ENCODE results near the gene PTPRU. TPM values are rescaled to one million over a fixed set of nuclear protein-coding genes. Genes with fewer than 3 reads are reported as not detected.

The PTPRU gene
- total and polyA plus RNA-seq, 2 of the 8 experiments (the other 6 are each of a cell fraction or from before 2014, with no cell fraction given), result 33.8 to 41.8 TPM

DNA sequence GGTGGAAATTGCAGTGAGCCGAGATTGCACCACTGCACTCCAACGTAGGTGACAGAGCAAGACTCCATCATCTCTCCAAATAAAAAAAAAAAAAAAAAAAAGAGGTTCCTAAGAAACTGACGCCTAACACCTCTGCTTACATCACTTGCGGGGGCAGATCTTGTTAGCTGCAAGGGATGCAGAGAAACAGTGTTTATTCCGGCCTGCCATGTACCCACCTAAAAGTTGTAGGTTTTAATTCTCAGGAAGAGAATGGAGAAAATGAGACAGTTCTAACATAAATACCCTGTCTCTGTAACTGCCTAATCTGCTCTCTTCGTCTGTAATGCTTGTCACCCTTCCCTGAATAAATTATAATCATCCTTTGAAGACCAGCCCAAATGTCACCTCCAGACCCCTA lies 45.6 kb upstream of the PTPRU start:
- H3K4me3 ChIP-seq (ENCODE audit: extremely low read depth in 1 of 4, insufficient read depth in 2 of 4, low read depth in 3 of 4, low read length in 4 of 4), result no peak overlapping the region
- no peak overlapping the region for H4K91ac ChIP-seq (replicated peaks; ENCODE audit: insufficient read length, low read length)
- 97% methylated on average over 6 of the region's 6 CpGs; no CpG with 5 or more reads in 1 of the 2 experiments for WGBS, 2 experiments (ENCODE audit: extremely low coverage in 1 of 2, insufficient coverage in 1 of 2, insufficient read length in 1 of 2, insufficient replicate concordance in 2 of 2, low coverage in 1 of 2, low lambda C conversion rate in 2 of 2, missing lambda C conversion rate in 1 of 2)
- no peak for FAIRE-seq
- H3K79me2 ChIP-seq (ENCODE audit: control insufficient read depth in 1 of 2, insufficient read depth in 2 of 2, low read length in 2 of 2), result no peaks in the 10 kb centered on the region
- H2AFZ ChIP-seq (ENCODE audit: low read length), result no peak overlapping the region
- no peak overlapping the region for H3K56ac ChIP-seq (replicated peaks; ENCODE audit: insufficient read length, low read depth, low read length)
- H3K79me1 ChIP-seq (ENCODE audit: low read depth, low read length), result no peaks in the 10 kb centered on the region
- no peaks in the 10 kb centered on the region for H3K27me3 ChIP-seq (replicated peaks in 1 of 4; ENCODE audit: control insufficient read depth in 3 of 4, extremely low read depth in 1 of 4, insufficient read depth in 3 of 4, low read length in 3 of 4)
- no peaks in the 10 kb centered on the region for H3K9me3 ChIP-seq (ENCODE audit: insufficient read depth in 2 of 2, low read depth in 1 of 2, low read length in 1 of 2)
- H2BK120ac ChIP-seq (replicated peaks; ENCODE audit: low read depth, low read length), result no peak overlapping the region
- H3K4ac ChIP-seq (replicated peaks; ENCODE audit: insufficient read length, low read depth, low read length), result no peak overlapping the region
- no peak overlapping the region for H4K8ac ChIP-seq (ENCODE audit: extremely low read depth, insufficient read depth, low read length)
- H4K5ac ChIP-seq (ENCODE audit: insufficient read length, low read depth, low read length), result no peak overlapping the region
- no peak overlapping the region for H2BK20ac ChIP-seq (ENCODE audit: low read length)
- H3K23me2 ChIP-seq (ENCODE audit: low read depth, low read length), result 0 out of 2 replicates have a peak, but pooled peaks cover 1% of the 10 kb centered on the region
- H3K27ac ChIP-seq (ENCODE audit: low read depth, low read length), result no peak overlapping the region
- H3K23ac ChIP-seq (ENCODE audit: insufficient read length), result no peak overlapping the region
- ChIA-PET CTCF (ENCODE audit: partially characterized antibody) (interaction anchor here (0.6 to 0.7 kb wide), 2 partner anchors 155 to 741 kb away, joined by 3 to 4 read pairs; no protein-coding TSS in a partner anchor), POLR2A (ENCODE audit: partially characterized antibody) (interaction anchor here (0.6 to 1.9 kb wide), 5 partner anchors 9 to 309 kb away, joined by 3 to 10 read pairs (median 3); partner anchors contain the start of gene SRSF4)
- H3K14ac ChIP-seq (ENCODE audit: insufficient read length), result no peak overlapping the region
- H2BK5ac ChIP-seq (ENCODE audit: low read depth, low read length), result no peak overlapping the region
- H3K4me1 ChIP-seq (replicated peaks in 1 of 4; ENCODE audit: control insufficient read depth in 3 of 4, insufficient read depth in 4 of 4, low read length in 3 of 4), result peaks cover 2 to 12% (median 3%) of the 10 kb centered on the region in 4 experiments; a peak in 5 of 7 replicates
- H2BK15ac ChIP-seq (ENCODE audit: low read length), result no peak overlapping the region
- H4K20me1 ChIP-seq (replicated peaks in 1 of 2; ENCODE audit: control insufficient read depth in 1 of 2, insufficient read depth in 2 of 2, low read length in 2 of 2), result no peaks in the 10 kb centered on the region
- no peak overlapping the region for H3K4me2 ChIP-seq (ENCODE audit: insufficient read depth in 1 of 2, low read depth in 2 of 2, low read length in 2 of 2)
- H3K36me3 ChIP-seq (ENCODE audit: control insufficient read depth in 2 of 4, insufficient read depth in 4 of 4, low read length in 3 of 4), result peaks cover 0 to 7% (median 2%) of the 10 kb centered on the region in 4 experiments; a peak in 1 of 8 replicates
- DNase-seq (ENCODE audit: low read depth in 1 of 2, low spot score in 2 of 2), result no peak
- H2BK12ac ChIP-seq (ENCODE audit: low read depth, low read length), result no peak overlapping the region
- H3K9ac ChIP-seq (replicated peaks in 1 of 4; ENCODE audit: extremely low read depth in 1 of 4, low read depth in 3 of 4, low read length in 3 of 4), result no peak overlapping the region
- H3K18ac ChIP-seq (ENCODE audit: extremely low read depth, low read length), result no peak overlapping the region
- H2AK5ac ChIP-seq (ENCODE audit: low read depth, low read length), result no peak overlapping the region
- TF ChIP-seq SIX5 (IDR thresholded peaks at IDR 0.05; ENCODE audit: low read depth, low read length) (no peak), YY1 (IDR thresholded peaks at IDR 0.05; ENCODE audit: low read depth, low read length) (no peak), POU5F1 (IDR thresholded peaks at IDR 0.05; ENCODE audit: low read depth, low read length) (no peak), SP2 (IDR thresholded peaks at IDR 0.05; ENCODE audit: low read length) (no peak), SP1 (IDR thresholded peaks at IDR 0.05; ENCODE audit: low read depth, low read length) (no peak), HDAC2 (IDR thresholded peaks at IDR 0.05; ENCODE audit: borderline replicate concordance in 1 of 2, low read depth in 2 of 2, low read length in 2 of 2) (no peak), RXRA (IDR thresholded peaks at IDR 0.05; ENCODE audit: insufficient read depth, low read depth, low read length) (no peak), GABPA (IDR thresholded peaks at IDR 0.05; ENCODE audit: borderline replicate concordance, insufficient read depth, low read length) (no peak), BRCA1 (IDR thresholded peaks at IDR 0.05; ENCODE audit: low read depth, low read length) (no peak), GTF2F1 (IDR thresholded peaks at IDR 0.05; ENCODE audit: borderline replicate concordance, low read depth, low read length) (no peak), CEBPB (IDR thresholded peaks at IDR 0.05; ENCODE audit: low read depth, low read length) (no peak), SAP30 (IDR thresholded peaks at IDR 0.05; ENCODE audit: insufficient read depth, insufficient replicate concordance, low read length) (no peak), BCL11A (IDR thresholded peaks at IDR 0.05; ENCODE audit: low read depth in 2 of 2, low read length in 2 of 2) (no peak)
- TF ChIP-seq, protein P1, sequence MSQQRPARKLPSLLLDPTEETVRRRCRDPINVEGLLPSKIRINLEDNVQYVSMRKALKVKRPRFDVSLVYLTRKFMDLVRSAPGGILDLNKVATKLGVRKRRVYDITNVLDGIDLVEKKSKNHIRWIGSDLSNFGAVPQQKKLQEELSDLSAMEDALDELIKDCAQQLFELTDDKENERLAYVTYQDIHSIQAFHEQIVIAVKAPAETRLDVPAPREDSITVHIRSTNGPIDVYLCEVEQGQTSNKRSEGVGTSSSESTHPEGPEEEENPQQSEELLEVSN (IDR thresholded peaks at IDR 0.05), result no peak

All from H1 (cell line).